GM18861 (cell line): ENCODE results near the gene REG4.
"Not testable (repeated sequence)": the region's sequence is repeated elsewhere in the genome, so short reads cannot be mapped to it uniquely, and the experiment has no call there.

Source experiments
- ATAC-seq: cut with Tn5 transposase; IDR thresholded peaks from one replicate; pipeline ENCODE4 v1.9.1; 2021; ENCODE audit not compliant: unreplicated experiment

Gene REG4

GRCh38 chr1:119811387-119811786 is at the start of gene REG4:
Gene REG4 (minus strand): TSS chr1:119811460. CDS start chr1:119808769, 2,691 bp downstream.
- ATAC-seq: no peak

- ATAC-seq: no peak
Observed at GRCh38 chr1:119859647-119860046, 48.4 kb upstream of the REG4 start.

- ATAC-seq: not testable (repeated sequence)
Observed at GRCh38 chr1:119858556-119859214, 47.4 kb upstream of the REG4 start.

GRCh38 chr1:119858126-119858525 is 46.9 kb upstream of the REG4 start:
- no peak for ATAC-seq

- no peak for ATAC-seq
Observed at GRCh38 chr1:119853155-119853554, 41.9 kb upstream of the REG4 start.

- ATAC-seq: not testable (repeated sequence)
Observed at GRCh38 chr1:119844206-119844605, 32.9 kb upstream of the REG4 start.

GRCh38 chr1:119841306-119841705 is 30.0 kb upstream of the REG4 start:
- no peak for ATAC-seq

GRCh38 chr1:119840745-119841144 is 29.5 kb upstream of the REG4 start:
- ATAC-seq: no peak

GRCh38 chr1:119838236-119838635 is 27.0 kb upstream of the REG4 start:
- ATAC-seq: no peak

GRCh38 chr1:119834990-119835389 is 23.7 kb upstream of the REG4 start:
- no peak for ATAC-seq

- ATAC-seq: no peak
Observed at GRCh38 chr1:119831027-119831426, 19.8 kb upstream of the REG4 start.

GRCh38 chr1:119829625-119830024 is 18.4 kb upstream of the REG4 start:
- no peak for ATAC-seq

- not testable (repeated sequence) for ATAC-seq
Observed at GRCh38 chr1:119829006-119829405, 17.7 kb upstream of the REG4 start.

- no peak for ATAC-seq
Observed at GRCh38 chr1:119828266-119828665, 17.0 kb upstream of the REG4 start.

- ATAC-seq: no peak
Observed at GRCh38 chr1:119827010-119827409, 15.8 kb upstream of the REG4 start.

- no peak for ATAC-seq
Observed at GRCh38 chr1:119822406-119822805, 11.1 kb upstream of the REG4 start.

- no peak for ATAC-seq
Observed at GRCh38 chr1:119818181-119818580, 6.9 kb upstream of the REG4 start.

- ATAC-seq: no peak
Observed at GRCh38 chr1:119816407-119816806, 5.1 kb upstream of the REG4 start.

GRCh38 chr1:119815928-119816327 is 4.7 kb upstream of the REG4 start:
- ATAC-seq: no peak

- ATAC-seq: no peak
Observed at GRCh38 chr1:119815361-119815760, 4.1 kb upstream of the REG4 start.

- ATAC-seq: no peak
Observed at GRCh38 chr1:119814288-119814687, 3.0 kb upstream of the REG4 start.

GRCh38 chr1:119811985-119812557 is 811 bp upstream of the REG4 start:
- ATAC-seq: no peak
